Measurements from ENCODE around the gene BANF2.

DNA sequence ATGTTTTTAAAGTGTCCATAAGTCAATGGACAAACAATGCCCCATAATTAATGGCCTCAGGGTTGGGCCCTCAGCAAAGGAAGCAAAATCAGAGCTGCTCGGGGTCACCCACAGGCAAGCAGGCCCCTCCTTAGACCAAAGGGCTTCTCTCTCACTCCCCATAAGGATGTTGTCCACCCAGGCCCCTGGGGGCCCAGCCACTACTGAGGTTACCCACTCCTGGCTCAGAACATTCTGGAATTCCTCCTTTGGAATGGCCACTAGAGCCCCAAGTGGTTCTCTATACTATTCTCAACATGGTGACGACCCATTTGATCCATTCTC lies 50.9 kb downstream of the BANF2 start:
- no peak for TF ChIP-seq REST (IDR thresholded peaks at IDR 0.05; ENCODE audit: borderline replicate concordance)
- no peak for TF ChIP-seq CTCF (IDR thresholded peaks at IDR 0.05; ENCODE audit: poor library complexity, severe bottlenecking)
- TF ChIP-seq EP300 (conservative IDR thresholded peaks at IDR 0.05; ENCODE audit: poor library complexity, severe bottlenecking), result no peak
- no peak for TF ChIP-seq RAD21 (conservative IDR thresholded peaks at IDR 0.05)
- no peak for TF ChIP-seq TAF1 (IDR thresholded peaks at IDR 0.05; ENCODE audit: low read depth)
- no peak for TF ChIP-seq SMC3 (conservative IDR thresholded peaks at IDR 0.05; ENCODE audit: poor library complexity)
- TF ChIP-seq MXI1 (conservative IDR thresholded peaks at IDR 0.05; ENCODE audit: poor library complexity, severe bottlenecking), result no peak
- TF ChIP-seq EZH2 (IDR thresholded peaks at IDR 0.05; ENCODE audit: borderline replicate concordance, insufficient read depth, low read length, poor library complexity, severe bottlenecking), result no peak
- no peak for TF ChIP-seq POLR2AphosphoS5 (IDR thresholded peaks at IDR 0.05)

Data from neural cell (in vitro differentiated cells).